Natural killer cell treated with Interleukin-12 subunit alpha and Interleukin-12 subunit beta and Interleukin-15 and Interleukin-18, amount 100 ng/mL, for 72 hours (primary cell): Measurements from ENCODE around the gene EXOG. TPM values are rescaled to one million over a fixed set of nuclear protein-coding genes. Genes with fewer than 3 reads are reported as not detected.

Experiments
- ATAC-seq, 2 donors: fragments of 150-1000 bp; cut with Tn5 transposase in 1 of 2; sonication (Bioruptor Pico), chemical (Tn5 transposase) in 1 of 2; 2 replicates each; pipeline ENCODE4 v1.10.0; 2021
- DNase-seq: peaks from one replicate; pipeline ENCODE4 v3.0.0; 2022; ENCODE audit warnings: low spot score
- H3K27ac Mint-ChIP-seq, 2 donors: 1 replicate in 1 of 2; 2 replicates in 1 of 2; pipeline ENCODE4 v1.8.0; 2022; ENCODE audit warnings: mixed read lengths in 2 of 2, mild to moderate bottlenecking in 1 of 2, moderate library complexity in 1 of 2
- H3K27me3 Mint-ChIP-seq, 2 donors: 1 replicate in 1 of 2; 2 replicates in 1 of 2; pipeline ENCODE4 v1.8.0; 2022; ENCODE audit warnings: mixed read lengths in 2 of 2
- H3K36me3 Mint-ChIP-seq: one replicate; pipeline ENCODE4 v1.8.0; 2022; ENCODE audit warnings: mixed read lengths
- H3K4me1 Mint-ChIP-seq, 2 donors: 1 replicate in 1 of 2; 2 replicates in 1 of 2; pipeline ENCODE4 v1.8.0; 2022; ENCODE audit warnings: low read depth in 2 of 2, mixed read lengths in 2 of 2, mild to moderate bottlenecking in 1 of 2
- H3K4me3 Mint-ChIP-seq: one replicate; pipeline ENCODE4 v1.8.0; 2022; ENCODE audit warnings: mixed read lengths
- H3K9me3 Mint-ChIP-seq: 2 replicates; pipeline ENCODE4 v1.8.0; 2022; ENCODE audit warnings: mixed read lengths
- total RNA-seq, 2 donors: library from RNA; stranded (reverse); gene quantifications; one replicate each; pipeline ENCODE4 v1.2.3, GENCODE V29; 2022

EXOG gene
- 10 to 100 TPM; 33.6 to 36.3 TPM for total RNA-seq

DNA sequence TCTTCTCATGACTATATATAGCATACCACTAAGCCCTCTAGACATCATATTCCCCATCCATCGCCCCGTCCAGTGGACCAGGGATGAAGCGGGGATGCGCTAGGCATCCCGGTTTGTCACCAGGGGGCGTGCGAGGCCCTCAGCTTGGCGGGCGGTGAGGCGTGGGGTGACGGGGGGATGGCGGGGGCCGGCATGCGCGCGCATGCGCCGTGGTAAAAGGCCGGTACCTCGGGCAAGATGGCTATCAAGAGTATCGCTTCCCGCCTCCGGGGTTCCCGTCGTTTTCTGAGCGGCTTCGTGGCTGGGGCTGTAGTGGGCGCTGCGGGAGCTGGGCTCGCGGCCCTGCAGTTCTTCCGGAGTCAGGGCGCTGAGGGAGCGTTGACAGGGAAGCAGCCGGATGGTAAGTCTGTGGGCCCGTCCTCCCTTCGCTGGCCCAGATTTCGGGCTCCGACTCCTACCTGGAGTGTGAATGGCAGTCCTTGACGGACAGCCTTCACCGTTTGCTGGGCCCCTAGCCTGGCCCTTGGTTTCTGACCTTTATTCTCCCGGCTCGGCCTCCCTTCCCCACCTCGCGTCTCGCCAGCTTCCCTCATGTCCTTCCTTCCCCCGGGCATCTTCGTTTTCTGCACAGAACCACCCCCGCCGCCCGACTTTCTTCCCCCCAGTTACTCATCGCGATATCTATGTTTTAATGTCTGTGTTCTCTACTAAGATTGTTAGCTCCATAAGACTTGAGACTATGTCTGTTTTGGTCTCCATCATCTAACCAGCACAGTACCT is at the start of gene EXOG:
EXOG (plus strand) TSS at position 210 of the 780 bp plus-strand sequence; CDS start at position 238, 28 bp downstream.
- ATAC-seq (peak; percentile 96), DNase-seq (peak; percentile 95)
- peaks cover 4% of the 10 kb centered on the region for H3K36me3 Mint-ChIP-seq
- peak within 1 kb of the TSS; percentile 90 for H3K4me3 Mint-ChIP-seq
- H3K27ac Mint-ChIP-seq, result peak within 1 kb of the TSS; percentile 73 to 96
- peaks cover 19 to 22% of the 10 kb centered on the region in 2 donors for H3K4me1 Mint-ChIP-seq
- H3K9me3 Mint-ChIP-seq, result no peaks in the 10 kb centered on the region
- no peaks in the 10 kb centered on the region for H3K27me3 Mint-ChIP-seq

- ATAC-seq (no peak), DNase-seq (no peak)
- no peak overlapping the region for H3K4me3 Mint-ChIP-seq
- no peaks in the 10 kb centered on the region for H3K4me1 Mint-ChIP-seq
- H3K27me3 Mint-ChIP-seq, result peaks cover 0 to 8% of the 10 kb centered on the region in 2 donors
- H3K27ac Mint-ChIP-seq, result no peak overlapping the region
- H3K36me3 Mint-ChIP-seq, result no peaks in the 10 kb centered on the region
- H3K9me3 Mint-ChIP-seq, result no peaks in the 10 kb centered on the region
These were observed 49.3 kb upstream of the EXOG start for GRCh38 chr3:38446812-38447211.

- Mint-ChIP-seq H3K9me3 (no peaks in the 10 kb centered on the region), H3K36me3 (no peaks in the 10 kb centered on the region), H3K27ac (no peak overlapping the region), H3K4me1 (peaks cover 10 to 12% of the 10 kb centered on the region in 2 donors), H3K27me3 (peaks cover 0 to 10% of the 10 kb centered on the region in 2 donors), H3K4me3 (no peak overlapping the region)
- DNase-seq (no peak), ATAC-seq (no peak)
These were observed 45.3 kb upstream of the EXOG start for GRCh38 chr3:38450853-38451252.

DNA sequence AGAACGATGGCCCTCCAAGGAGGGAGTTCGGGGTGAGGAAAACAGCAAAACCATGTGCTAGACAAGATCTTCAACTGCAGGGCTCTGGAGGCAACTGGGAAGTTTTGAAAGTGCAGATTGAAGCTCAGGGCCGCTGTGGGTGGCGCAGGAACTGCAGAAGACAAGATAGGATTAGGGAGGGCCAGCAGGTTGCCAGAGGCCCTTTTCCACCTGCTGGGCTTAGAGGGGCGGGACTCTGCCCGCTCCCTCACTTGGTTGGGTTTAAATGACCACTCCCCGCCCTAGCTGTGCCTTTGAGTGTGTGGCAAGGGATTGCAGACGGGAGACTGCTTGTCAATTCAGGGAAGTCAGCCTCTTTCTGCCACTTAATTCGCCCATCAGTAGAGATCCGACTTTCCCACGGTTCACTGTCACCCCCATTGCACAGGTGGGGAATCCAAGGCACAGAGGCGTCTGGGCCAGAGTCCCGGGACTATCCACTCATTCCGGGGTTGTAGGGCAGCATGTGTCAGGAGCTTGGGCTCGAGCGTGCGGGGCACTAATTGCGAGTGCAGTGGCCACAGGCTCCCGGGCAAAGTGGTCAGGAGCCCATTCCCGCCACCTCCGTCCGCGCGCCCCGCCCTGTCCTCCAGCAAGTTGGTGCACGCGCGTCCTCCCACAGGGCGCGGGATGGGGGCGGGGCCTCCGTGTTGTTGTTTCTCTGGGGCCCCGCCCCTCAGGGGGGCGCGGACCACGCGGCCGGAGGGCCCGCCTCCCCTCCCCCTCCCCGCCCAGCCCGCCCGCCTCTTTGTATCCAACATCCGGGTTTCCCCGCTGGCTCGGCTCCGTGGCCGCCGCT is 42.8 kb upstream of the EXOG start, which contains the start of gene ACVR2B:
ACVR2B (plus strand) TSS at position 816 of the 838 bp plus-strand sequence. CDS start 433 bp downstream, outside the sequence.
- ATAC-seq (peak; percentile 81 to 88), DNase-seq (peak; percentile 81)
- peaks cover 10 to 17% of the 10 kb centered on the region in 2 donors for H3K4me1 Mint-ChIP-seq
- H3K27ac Mint-ChIP-seq, result peak within 1 kb of the TSS; percentile 40 to 58
- H3K4me3 Mint-ChIP-seq, result peak within 1 kb of the TSS; percentile 88
- no peaks in the 10 kb centered on the region for H3K36me3 Mint-ChIP-seq
- peaks cover 0 to 7% of the 10 kb centered on the region in 2 donors for H3K27me3 Mint-ChIP-seq
- H3K9me3 Mint-ChIP-seq, result no peaks in the 10 kb centered on the region

GRCh38 chr3:38453913-38454177 is 42.3 kb upstream of the EXOG start:
- Mint-ChIP-seq H3K27me3 (peaks cover 0 to 7% of the 10 kb centered on the region in 2 donors), H3K27ac (no peak overlapping the region), H3K9me3 (no peaks in the 10 kb centered on the region), H3K36me3 (no peaks in the 10 kb centered on the region), H3K4me3 (peak overlapping the region; percentile 88), H3K4me1 (peaks cover 10 to 17% of the 10 kb centered on the region in 2 donors)
- no peak for DNase-seq
- no peak for ATAC-seq

- no peak for DNase-seq
- H3K27ac Mint-ChIP-seq, result peak overlapping the region; percentile 40 to 58
- ATAC-seq, result peak; percentile 61 to 67
- H3K27me3 Mint-ChIP-seq, result peaks cover 0 to 7% of the 10 kb centered on the region in 2 donors
- H3K4me3 Mint-ChIP-seq, result peak overlapping the region; percentile 88
- no peaks in the 10 kb centered on the region for H3K36me3 Mint-ChIP-seq
- H3K9me3 Mint-ChIP-seq, result no peaks in the 10 kb centered on the region
- peaks cover 10 to 17% of the 10 kb centered on the region in 2 donors for H3K4me1 Mint-ChIP-seq
These were observed 41.8 kb upstream of the EXOG start for GRCh38 chr3:38454178-38454883.

DNA sequence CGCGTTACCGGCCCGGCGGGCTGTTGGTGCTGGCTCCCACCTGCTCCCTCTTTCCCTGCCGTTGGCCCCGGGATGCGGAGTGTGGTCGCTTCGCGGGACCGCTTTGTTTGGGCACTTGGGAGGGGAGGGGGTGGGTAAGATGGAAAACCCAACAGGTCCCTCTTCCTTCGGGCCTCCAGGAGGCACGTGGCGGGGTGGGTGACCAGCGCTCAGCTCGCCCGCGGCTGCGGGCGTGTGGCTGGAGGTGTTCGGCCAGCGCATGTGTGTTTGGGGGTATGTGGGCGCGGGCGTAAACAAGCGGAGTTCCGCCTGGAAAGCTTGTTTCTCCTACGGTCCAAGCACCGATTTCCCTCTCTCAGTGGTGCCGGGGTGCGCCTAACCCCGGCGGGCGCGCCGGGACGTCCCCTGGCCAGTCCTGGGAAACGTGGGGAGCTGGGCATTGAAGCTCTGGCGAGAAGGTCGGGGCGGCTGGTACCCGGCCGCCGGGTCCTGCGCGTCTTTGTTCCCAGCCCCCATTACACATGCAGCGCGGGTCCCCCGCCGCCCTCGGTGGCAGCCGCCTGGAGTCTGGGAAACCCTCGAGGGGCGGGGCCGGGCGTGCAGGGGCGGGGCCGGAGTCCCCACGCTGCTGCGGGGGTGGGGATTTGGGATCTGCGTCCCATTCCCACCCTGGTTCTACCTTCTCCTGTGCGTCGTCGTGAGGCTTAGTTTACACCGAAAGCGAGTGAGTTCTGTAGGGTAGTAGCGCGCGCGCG is 41.1 kb upstream of the EXOG start:
- DNase-seq (no peak), ATAC-seq (peak; percentile 32 to 46)
- H3K27ac Mint-ChIP-seq, result peak overlapping the region; percentile 40 to 58
- H3K4me3 Mint-ChIP-seq, result peak overlapping the region; percentile 88
- no peaks in the 10 kb centered on the region for H3K36me3 Mint-ChIP-seq
- H3K9me3 Mint-ChIP-seq, result no peaks in the 10 kb centered on the region
- peaks cover 0 to 5% of the 10 kb centered on the region in 2 donors for H3K27me3 Mint-ChIP-seq
- H3K4me1 Mint-ChIP-seq, result peaks cover 10 to 17% of the 10 kb centered on the region in 2 donors

DNA sequence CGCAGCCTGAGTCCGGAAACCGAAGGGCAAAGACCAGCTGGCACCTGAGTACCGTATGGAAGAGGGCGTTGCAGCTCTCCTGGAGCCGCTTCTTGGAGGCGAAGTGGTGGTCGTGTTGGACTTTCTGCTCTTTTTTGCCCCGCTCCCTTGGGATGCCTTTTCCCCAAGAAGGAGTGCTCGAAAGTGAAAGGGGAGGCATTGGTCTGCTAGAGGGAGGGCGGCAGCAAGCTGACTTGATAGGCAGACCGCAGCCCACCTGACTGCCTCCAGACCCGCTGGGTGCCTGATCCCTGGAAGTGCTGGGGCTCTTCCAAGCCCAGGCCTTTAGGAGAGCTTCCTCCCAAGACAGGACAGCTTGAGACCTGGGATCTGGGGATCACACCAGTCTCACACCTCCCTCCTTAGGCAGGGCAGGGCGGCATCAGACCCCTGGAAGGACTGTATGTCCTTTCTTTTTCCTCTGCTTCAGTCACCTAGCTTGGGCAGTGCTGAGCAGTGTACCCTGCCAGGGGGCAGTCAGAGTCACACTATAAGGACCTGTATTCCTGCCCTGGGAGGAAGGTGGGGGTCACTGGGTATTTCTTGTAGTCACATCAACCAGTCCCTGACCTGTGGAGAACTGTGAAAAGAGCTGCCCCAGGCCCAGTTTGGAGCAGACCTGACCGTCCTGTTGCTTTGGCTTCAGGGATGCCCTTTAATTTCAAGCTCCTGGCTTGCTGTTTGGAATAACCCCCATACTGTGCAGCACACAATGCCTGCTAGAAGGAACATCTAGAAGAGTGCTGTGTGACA is 40.3 kb upstream of the EXOG start:
- no peaks in the 10 kb centered on the region for H3K36me3 Mint-ChIP-seq
- no peaks in the 10 kb centered on the region for H3K9me3 Mint-ChIP-seq
- no peak overlapping the region for H3K27ac Mint-ChIP-seq
- no peak for ATAC-seq
- peaks cover 10 to 17% of the 10 kb centered on the region in 2 donors for H3K4me1 Mint-ChIP-seq
- no peak for DNase-seq
- H3K4me3 Mint-ChIP-seq, result peak overlapping the region; percentile 77
- peaks cover 0 to 5% of the 10 kb centered on the region in 2 donors for H3K27me3 Mint-ChIP-seq

GRCh38 chr3:38457111-38458003 is 38.8 kb upstream of the EXOG start:
- H3K4me1 Mint-ChIP-seq, result peaks cover 10 to 17% of the 10 kb centered on the region in 2 donors
- H3K4me3 Mint-ChIP-seq, result no peak overlapping the region
- ATAC-seq, result no peak
- peaks cover 0 to 5% of the 10 kb centered on the region in 2 donors for H3K27me3 Mint-ChIP-seq
- no peaks in the 10 kb centered on the region for H3K36me3 Mint-ChIP-seq
- no peaks in the 10 kb centered on the region for H3K9me3 Mint-ChIP-seq
- no peak for DNase-seq
- H3K27ac Mint-ChIP-seq, result no peak overlapping the region

DNA sequence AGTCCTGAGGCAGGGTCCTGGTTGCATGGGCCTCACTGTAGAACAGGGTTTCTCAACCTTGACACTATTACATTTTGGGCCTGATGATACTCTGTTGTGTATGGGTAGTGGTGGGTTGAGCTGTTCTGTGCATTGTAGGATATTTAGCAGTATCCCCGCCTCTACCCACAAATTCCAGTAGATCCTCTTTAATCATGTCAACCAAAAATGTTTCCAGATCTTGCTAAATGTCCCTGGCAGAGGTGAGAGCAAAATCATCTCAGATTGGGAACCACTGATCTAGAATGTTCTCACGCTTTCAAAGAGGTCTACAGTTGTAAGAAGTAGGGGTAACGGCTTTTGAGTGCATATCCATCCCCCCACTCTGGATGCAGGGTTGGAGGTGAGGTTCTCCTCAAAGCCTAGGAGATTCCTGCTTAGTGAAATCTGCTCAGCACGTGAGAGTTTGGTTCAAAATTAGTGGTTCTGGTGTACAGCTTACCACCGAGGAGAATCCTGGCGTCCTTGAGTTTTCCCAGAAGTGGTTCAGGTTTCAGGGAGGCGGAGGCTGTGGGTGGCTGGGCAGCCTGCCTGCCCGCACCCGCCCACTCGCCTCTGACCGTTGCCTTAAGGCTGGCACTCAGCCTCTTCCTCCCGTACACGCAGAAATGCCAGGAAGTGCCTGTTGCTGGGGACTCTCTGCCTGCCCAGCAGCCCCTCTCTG is 37.2 kb upstream of the EXOG start:
- Mint-ChIP-seq H3K4me3 (no peak overlapping the region), H3K9me3 (no peaks in the 10 kb centered on the region), H3K27ac (no peak overlapping the region), H3K4me1 (peaks cover 6 to 10% of the 10 kb centered on the region in 2 donors), H3K36me3 (no peaks in the 10 kb centered on the region), H3K27me3 (no peaks in the 10 kb centered on the region)
- no peak for ATAC-seq
- DNase-seq, result no peak

- Mint-ChIP-seq H3K4me1 (peaks cover 3 to 6% of the 10 kb centered on the region in 2 donors), H3K36me3 (no peaks in the 10 kb centered on the region), H3K4me3 (no peak overlapping the region), H3K9me3 (no peaks in the 10 kb centered on the region), H3K27ac (no peak overlapping the region), H3K27me3 (no peaks in the 10 kb centered on the region)
- ATAC-seq, result no peak
- DNase-seq, result no peak
These were observed 36.6 kb upstream of the EXOG start for GRCh38 chr3:38459499-38460048.
